MCF 10A (cell line): ENCODE measurements around the gene CSPG4. TPM values are rescaled to one million over a fixed set of nuclear protein-coding genes. Genes with fewer than 3 reads are reported as not detected.

Experiments
- BruUV-seq: library from RNA; stranded (reverse); fragments of 400-500 nt; replicated peaks from 2 replicates; lab custom pipeline; 2021; lab: Mats Ljungman, UMichigan
- CTCF ChIA-PET: fragments of 300-600 bp; sonication (Branson Sonifier 250); formaldehyde crosslinking; extraction: SDS; loops from one replicate; lab custom pipeline; 2021; ENCODE audit warnings: antibody characterized with exemption, inconsistent platforms; lab: Yijun Ruan, JAX
- POLR2A ChIA-PET: fragments of 300-600, 350-650 bp; sonication (Branson Sonifier 250); formaldehyde crosslinking; extraction: SDS; loops from one replicate; lab custom pipeline; 2020; ENCODE audit warnings: antibody characterized with exemption, inconsistent platforms; lab: Yijun Ruan, JAX
- DNase-seq: peaks from one replicate; pipeline ENCODE4 v3.0.0-alpha.2; 2018; ENCODE audit not compliant: unreplicated experiment
- H3K27ac Mint-ChIP-seq: one replicate; pipeline ENCODE4 v1.8.0; 2022; ENCODE audit warnings: mild to moderate bottlenecking, low read depth, mixed read lengths; ENCODE audit not compliant: unreplicated experiment
- H3K27me3 Mint-ChIP-seq: one replicate; pipeline ENCODE4 v1.8.0; 2022; ENCODE audit warnings: mixed read lengths; ENCODE audit not compliant: insufficient read depth, unreplicated experiment
- H3K36me3 Mint-ChIP-seq: one replicate; pipeline ENCODE4 v1.8.0; 2022; ENCODE audit warnings: mild to moderate bottlenecking, moderate library complexity, mixed read lengths; ENCODE audit not compliant: insufficient read depth, unreplicated experiment
- H3K4me1 Mint-ChIP-seq: one replicate; pipeline ENCODE4 v1.8.0; 2022; ENCODE audit warnings: mixed read lengths; ENCODE audit not compliant: insufficient read depth, unreplicated experiment
- H3K4me3 Mint-ChIP-seq: one replicate; pipeline ENCODE4 v1.8.0; 2022; ENCODE audit warnings: mild to moderate bottlenecking, moderate library complexity, mixed read lengths; ENCODE audit not compliant: unreplicated experiment
- H3K9me3 Mint-ChIP-seq: one replicate; pipeline ENCODE4 v1.8.0; 2022; ENCODE audit warnings: mixed read lengths; ENCODE audit not compliant: unreplicated experiment
- CTCF ChIP-seq: fragments of 200-600 bp; IDR thresholded peaks from one replicate; pipeline ENCODE4 v1.8.0; 2022; ENCODE audit warnings: antibody characterized with exemption, mild to moderate bottlenecking; ENCODE audit not compliant: unreplicated experiment
- intact Hi-C: fragments of 100-400 bp; cut with micrococcal nuclease; formaldehyde crosslinking; loops from 2 replicates; pipeline ENCODE4 v1.14.1; 2022
- total RNA-seq: library from RNA; stranded (reverse); gene quantifications from 2 replicates; pipeline ENCODE4 v1.2.3, GENCODE V29; 2022

CSPG4 gene
- total RNA-seq, 1 experiment from 2014 or later = 0.21 TPM

DNA sequence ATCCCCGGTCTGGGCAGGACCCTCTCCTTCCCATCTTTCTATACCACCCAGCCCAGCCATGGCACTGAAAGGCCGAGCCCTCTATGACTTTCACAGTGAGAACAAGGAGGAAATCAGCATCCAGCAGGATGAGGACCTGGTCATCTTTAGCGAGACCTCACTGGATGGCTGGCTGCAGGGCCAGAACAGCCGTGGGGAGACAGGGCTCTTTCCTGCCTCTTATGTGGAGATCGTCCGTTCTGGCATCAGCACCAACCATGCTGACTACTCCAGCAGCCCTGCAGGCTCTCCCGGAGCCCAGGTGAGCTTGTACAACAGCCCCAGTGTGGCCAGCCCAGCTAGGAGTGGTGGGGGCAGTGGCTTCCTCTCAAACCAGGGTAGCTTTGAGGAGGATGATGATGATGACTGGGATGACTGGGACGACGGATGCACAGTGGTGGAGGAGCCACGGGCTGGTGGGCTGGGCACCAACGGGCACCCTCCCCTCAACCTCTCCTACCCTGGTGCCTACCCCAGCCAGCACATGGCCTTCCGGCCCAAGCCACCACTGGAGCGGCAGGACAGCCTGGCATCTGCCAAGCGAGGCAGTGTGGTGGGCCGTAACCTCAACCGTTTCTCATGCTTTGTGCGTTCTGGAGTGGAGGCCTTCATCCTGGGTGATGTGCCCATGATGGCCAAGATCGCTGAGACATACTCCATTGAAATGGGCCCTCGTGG lies 63.4 kb downstream of the CSPG4 start:
- POLR2A ChIA-PET = interaction anchor here (0.9 to 8.2 kb wide), 7 partner anchors 9 to 280 kb away, joined by 3 to 120 read pairs (median 20); partner anchors contain the start of genes IMP3, MAN2C1 and PTPN9

GRCh38 chr15:75648156-75649000 lies 64.3 kb downstream of the CSPG4 start:
- TF ChIP-seq CTCF = no peak
- intact Hi-C loops = loop anchor here (2.0 to 10.0 kb wide), 2 partner anchors 34 to 74 kb away; partner anchors contain the start of gene PTPN9
- Mint-ChIP-seq H3K4me1 (peaks cover 55% of the 10 kb centered on the region), H3K36me3 (peaks cover 28% of the 10 kb centered on the region), H3K27ac (peak overlapping the region; percentile 54), H3K9me3 (no peaks in the 10 kb centered on the region), H3K27me3 (no peaks in the 10 kb centered on the region), H3K4me3 (peak overlapping the region; percentile 87)
- ChIA-PET POLR2A (interaction anchor here (0.7 to 8.2 kb wide), 25 partner anchors 8 to 280 kb away, joined by 3 to 120 read pairs (median 9); partner anchors contain the start of genes IMP3, MAN2C1, PTPN9 and SIN3A), CTCF (interaction anchor here (0.6 to 2.5 kb wide), 7 partner anchors 18 to 654 kb away, joined by 3 to 15 read pairs (median 4); partner anchors contain the start of gene SNUPN)
- BruUV-seq = TSS peak; percentile 50
- DNase-seq = peak; percentile 46

More for the DNA sequence above, 63.4 kb downstream of the CSPG4 start:
- peak overlapping the region; percentile 54 for H3K27ac Mint-ChIP-seq
- H3K27me3 Mint-ChIP-seq = no peaks in the 10 kb centered on the region
- H3K4me1 Mint-ChIP-seq = peaks cover 58% of the 10 kb centered on the region
- CTCF ChIA-PET = interaction anchor here (0.6 to 3.5 kb wide), 3 partner anchors 14 to 499 kb away, joined by 3 to 9 read pairs (median 7); no protein-coding TSS in a partner anchor
- peaks cover 33% of the 10 kb centered on the region for H3K36me3 Mint-ChIP-seq
- BruUV-seq = no TSS peak
- no peak for TF ChIP-seq CTCF
- peak overlapping the region; percentile 87 for H3K4me3 Mint-ChIP-seq
- no peaks in the 10 kb centered on the region for H3K9me3 Mint-ChIP-seq
- intact Hi-C loops = loop anchor here (2.0 to 10.0 kb wide), 2 partner anchors 34 to 74 kb away; partner anchors contain the start of gene PTPN9
- no peak for DNase-seq

- H3K27ac Mint-ChIP-seq = peak within 1 kb of the TSS; percentile 78
- no peaks in the 10 kb centered on the region for H3K9me3 Mint-ChIP-seq
- H3K4me3 Mint-ChIP-seq = peak within 1 kb of the TSS; percentile 87
- peak; percentile 77 for DNase-seq
- CTCF ChIA-PET = interaction anchor here (0.6 to 2.5 kb wide), 13 partner anchors 11 to 653 kb away, joined by 3 to 15 read pairs (median 4); partner anchors contain the start of gene SNUPN
- BruUV-seq = no TSS peak
- peaks cover 23% of the 10 kb centered on the region for H3K36me3 Mint-ChIP-seq
- intact Hi-C loops = loop anchor here (2.0 to 10.0 kb wide), 2 partner anchors 35 to 73 kb away; partner anchors contain the start of gene PTPN9
- H3K4me1 Mint-ChIP-seq = peaks cover 47% of the 10 kb centered on the region
- TF ChIP-seq CTCF = peak; percentile 48
- POLR2A ChIA-PET = interaction anchor here (0.7 to 8.2 kb wide), 26 partner anchors 9 to 279 kb away, joined by 3 to 120 read pairs (median 6); partner anchors contain the start of genes IMP3, MAN2C1, PTPN9 and SIN3A
- H3K27me3 Mint-ChIP-seq = no peaks in the 10 kb centered on the region
Measured at GRCh38 chr15:75647370-75648155, 65.1 kb downstream of the CSPG4 start, which contains the start of gene SNX33. Gene SNX33, plus strand, starts transcription at chr15:75647912. Its CDS starts 1,191 bp downstream, at chr15:75649103.
